Suprapubic skin (tissue), 4 donors: Measurements from ENCODE around the gene MAP3K20.

Experiments used
- POLR2A ChIP-seq, 2 donors: fragments of 450-650 bp; IDR thresholded peaks; one replicate each; pipeline ENCODE4 v1.6.1; 2017; ENCODE audit warnings: antibody characterized with exemption in 2 of 2, mild to moderate bottlenecking in 2 of 2, moderate library complexity in 2 of 2
- POLR2AphosphoS5 ChIP-seq, 3 donors: sonication (generic); formaldehyde crosslinking; IDR thresholded peaks; one replicate each; pipeline ENCODE4 v1.6.1; 2017; ENCODE audit warnings: antibody characterized with exemption in 3 of 3

DNA sequence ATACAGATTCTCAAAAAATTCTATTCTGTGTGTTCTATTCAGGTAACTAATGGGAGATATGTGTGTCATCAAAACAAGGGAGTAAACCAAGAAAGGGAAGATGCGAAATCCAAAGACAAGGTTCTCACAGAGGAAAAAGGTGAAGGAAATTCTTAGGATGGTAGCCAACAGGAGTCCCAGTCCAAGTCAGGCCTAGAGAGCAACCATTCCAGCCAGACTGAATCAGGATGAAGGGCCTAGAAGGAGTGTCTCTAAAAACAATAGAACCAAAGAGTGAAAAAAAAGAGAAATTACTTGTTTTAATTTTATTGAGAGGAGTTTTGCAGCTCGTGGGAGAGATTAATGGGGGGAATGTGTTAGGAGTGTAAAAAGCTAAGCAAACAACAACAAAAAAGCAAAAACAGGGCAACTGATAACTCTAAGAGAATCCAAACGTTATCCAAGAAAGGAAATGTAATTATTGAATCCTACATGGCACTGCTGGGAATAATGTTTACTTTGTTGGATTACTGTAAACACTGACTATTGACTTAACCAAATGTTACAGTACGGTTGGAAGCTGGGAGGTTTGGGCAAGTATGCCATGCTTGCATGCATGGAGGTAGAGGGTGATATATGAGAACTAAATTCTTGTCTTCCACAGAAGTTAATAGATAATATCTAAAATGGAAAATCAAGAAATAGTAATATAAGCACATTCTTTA is 12.3 kb downstream of the MAP3K20 start:
- TF ChIP-seq POLR2A (IDR thresholded peaks at IDR 0.05) (no peak), POLR2AphosphoS5 (IDR thresholded peaks at IDR 0.05) (no peak)
